Inflammatory macrophage treated with lipopolysaccharide for 1 hour (primary cell): ENCODE results near the gene FAP.

Experiments
- DNase-seq, 2 donors: peaks; one replicate each; pipeline ENCODE4 v3.0.0-alpha.2; 2020 to 2022

Gene FAP

DNA sequence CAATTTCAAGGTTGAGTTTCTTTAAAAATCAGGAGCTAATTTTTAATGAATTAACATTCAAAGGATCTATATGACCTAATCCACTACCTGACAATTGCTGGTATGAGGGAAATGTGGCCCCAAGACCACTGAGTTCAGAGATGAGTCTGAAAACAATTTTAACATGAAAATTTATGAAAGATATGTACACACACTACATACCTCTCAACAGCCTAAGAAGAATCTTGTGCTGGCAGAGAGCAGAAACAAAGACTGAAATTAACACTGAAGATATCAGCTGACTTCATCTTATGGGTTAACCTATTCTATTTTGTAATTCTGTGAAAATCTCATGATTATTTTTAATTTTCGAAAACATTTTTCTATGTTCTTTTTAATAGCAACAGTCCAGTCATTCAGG is 1.7 kb downstream of the FAP start:
- DNase-seq, result no peak

- DNase-seq, result no peak
Observed at GRCh38 chr2:162234620-162235462, 8.4 kb downstream of the FAP start.

GRCh38 chr2:162233197-162233596 is 10.0 kb downstream of the FAP start:
- peak; percentile 41 to 48 for DNase-seq

DNA sequence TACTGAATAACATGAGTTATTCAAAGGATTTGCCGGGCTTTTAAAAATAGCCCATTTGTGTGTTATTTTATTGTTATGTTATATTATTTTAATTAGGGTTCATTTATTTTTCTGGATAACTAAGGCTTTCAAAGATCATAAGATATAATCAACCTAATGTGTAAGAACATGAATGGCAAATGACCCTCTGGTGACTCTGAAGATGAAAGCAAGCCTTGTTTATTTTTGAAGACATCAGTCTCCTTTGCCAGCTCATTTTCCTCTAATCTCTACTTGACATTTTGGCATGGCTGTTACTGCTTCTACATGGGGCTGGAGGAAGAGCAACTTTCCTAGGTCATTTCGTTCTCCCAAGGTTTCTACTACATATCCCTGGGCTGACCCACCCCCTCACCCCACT is 10.6 kb downstream of the FAP start:
- no peak for DNase-seq

DNA sequence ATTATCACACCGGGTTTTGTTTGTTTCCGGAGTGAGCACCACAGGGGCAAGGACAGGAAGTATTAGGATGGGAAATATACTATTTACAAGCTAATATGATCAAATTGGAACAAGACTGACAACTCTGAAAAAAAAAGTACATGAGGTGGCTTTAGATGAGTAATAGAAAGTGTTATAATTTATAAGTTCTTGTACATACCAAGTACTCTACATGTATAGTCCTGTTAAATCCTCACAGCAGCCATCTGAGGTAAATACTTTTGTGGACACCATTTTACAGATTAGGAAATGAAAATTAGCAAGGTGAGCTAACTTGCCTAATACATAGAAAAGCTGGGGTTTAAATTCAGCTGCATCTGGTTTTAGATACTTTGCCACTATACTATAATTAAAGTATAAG is 11.2 kb downstream of the FAP start:
- DNase-seq, result no peak

DNA sequence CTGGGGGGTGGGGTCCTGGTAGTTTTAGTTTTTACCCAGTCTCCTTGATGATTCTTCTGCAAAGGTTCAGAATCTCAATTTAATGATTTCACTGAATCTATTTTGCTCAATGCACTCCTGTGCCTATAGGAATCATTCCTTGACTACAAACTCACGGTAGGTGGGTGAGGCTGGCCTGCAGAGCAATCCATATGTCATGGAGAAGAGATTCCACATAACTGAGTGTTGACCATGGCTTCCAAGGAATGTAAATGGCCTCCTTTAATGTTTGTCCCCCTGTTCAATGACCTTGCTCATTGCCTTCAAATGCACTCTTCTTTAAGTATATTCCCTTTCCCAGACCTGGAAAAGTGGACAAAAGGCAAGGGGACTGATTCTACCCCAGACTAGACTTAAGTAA is 12.5 kb downstream of the FAP start:
- no peak for DNase-seq

DNA sequence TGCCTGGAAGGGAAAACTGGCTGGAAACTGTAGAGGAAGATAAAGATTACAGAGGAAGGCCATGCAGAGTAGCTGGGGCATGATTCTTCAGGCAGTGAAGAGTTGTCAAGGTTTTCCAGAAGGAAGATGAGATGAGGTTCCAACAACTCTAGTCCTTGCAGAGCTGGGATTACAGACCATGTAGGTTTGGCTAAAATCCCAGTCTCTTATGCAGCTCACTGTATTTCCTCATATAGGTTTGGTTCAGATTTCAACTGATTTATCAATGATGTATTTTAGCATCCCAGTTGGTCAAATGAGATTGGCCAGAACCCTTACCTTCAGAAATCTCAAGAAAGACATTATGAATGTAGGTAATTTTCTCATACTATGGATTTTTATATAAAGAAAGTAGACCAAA is 16.4 kb downstream of the FAP start:
- DNase-seq, result no peak

- DNase-seq, result peak; percentile 50 to 91
Observed at GRCh38 chr2:162221064-162221463, 22.2 kb downstream of the FAP start.

DNA sequence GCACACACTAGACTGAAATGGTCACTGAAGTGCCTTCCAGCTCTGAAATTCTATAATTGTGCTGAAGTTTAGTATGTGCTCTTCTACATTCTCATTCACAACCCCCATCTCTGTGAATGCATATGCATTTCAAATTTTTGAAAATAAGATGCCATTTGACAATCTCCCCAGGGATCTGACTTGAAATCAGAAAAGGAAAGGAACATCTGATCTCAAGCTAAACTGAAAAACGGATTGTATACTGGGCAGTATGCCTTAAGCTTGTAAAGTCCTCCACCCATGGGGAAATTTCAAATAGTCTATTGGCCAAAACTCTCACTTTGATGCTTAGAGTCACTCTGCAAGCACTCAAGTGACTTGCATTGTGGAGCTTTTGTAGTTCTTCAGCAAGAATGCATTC is 22.9 kb downstream of the FAP start:
- no peak for DNase-seq

DNA sequence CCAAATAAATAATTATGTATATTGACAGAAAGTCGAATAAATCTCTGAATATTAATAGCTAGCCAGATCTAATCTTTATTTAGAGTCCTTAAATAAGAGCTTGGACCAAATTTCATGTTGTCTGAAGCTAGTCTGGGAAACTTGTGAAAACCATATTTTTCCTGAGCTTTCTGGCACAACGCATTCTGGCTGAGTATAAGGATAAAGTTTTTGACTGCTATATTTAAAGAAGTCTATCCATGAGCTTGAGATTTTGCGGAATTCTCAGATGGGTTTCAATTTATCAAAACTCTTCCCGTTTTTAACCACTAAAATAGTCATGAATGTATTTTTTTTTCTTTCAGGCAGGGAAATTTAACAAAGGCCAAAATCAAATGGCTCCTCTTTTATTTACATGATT is 23.8 kb downstream of the FAP start:
- no peak for DNase-seq

- no peak for DNase-seq
Observed at GRCh38 chr2:162217598-162217997, 25.6 kb downstream of the FAP start.

DNA sequence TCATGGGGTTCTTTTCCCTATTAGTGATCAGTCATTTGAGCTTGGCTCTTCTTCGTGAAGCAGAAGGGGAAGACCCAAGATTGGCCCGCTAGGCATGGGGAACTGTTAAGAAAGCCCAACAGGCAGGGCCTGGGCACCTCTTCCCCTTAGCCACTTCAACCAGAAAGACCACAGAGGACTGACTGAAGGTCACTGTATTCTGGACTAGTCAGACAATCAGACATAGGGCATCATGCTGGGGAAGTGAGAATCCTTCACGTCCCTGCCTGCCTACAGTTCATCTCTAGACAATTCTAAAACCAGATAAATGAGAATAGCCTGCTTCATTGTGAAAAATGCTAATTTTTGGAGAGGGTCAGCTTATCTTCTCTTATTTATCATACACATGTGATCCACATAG is 28.1 kb downstream of the FAP start:
- DNase-seq, result peak in 1 of 2 donors; percentile 10

GRCh38 chr2:162212366-162212765 is 30.9 kb downstream of the FAP start:
- peak in 1 of 2 donors; percentile 27 for DNase-seq

DNA sequence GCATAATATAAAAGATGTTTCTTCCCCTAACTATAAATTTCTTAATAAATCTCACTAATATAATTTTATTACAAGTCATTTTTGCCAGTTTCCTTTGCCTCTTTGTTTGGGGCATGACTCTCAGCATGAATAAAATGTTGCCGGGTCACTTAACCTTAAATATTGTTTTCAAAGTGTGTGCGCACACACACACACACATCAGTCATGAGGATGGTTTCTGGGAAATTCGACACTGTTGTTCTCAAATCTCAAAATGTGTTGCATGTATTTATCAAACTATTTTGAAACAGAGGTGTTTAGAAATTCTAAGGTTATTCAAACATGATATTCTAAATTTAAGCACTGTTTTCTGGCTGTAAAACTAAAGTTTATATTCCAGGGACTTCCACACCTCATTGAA is 31.5 kb downstream of the FAP start:
- no peak for DNase-seq

DNA sequence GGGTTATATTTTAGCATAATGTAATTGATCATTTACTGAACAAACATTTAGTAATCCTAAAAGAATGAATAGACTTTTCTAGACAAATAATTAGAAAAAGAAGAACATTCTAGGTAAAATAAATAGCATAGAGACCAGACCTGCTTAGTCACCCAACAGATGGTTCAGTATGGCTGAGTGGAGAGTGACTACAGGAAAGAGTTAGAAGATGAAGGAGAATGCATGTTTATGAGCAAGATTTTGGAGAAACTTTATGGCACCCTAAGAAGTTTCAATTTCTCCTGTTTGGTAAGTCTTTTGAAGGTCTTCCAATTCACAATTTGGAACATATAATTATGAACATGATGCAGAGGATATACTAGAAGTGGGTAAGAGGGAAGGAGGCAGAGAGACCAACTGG is 32.9 kb downstream of the FAP start:
- DNase-seq, result no peak

- no peak for DNase-seq
Observed at GRCh38 chr2:162202203-162202602, 41.0 kb downstream of the FAP start.

GRCh38 chr2:162200636-162201035 is 42.6 kb downstream of the FAP start:
- DNase-seq, result no peak

GRCh38 chr2:162199913-162200312 is 43.3 kb downstream of the FAP start:
- DNase-seq, result no peak

GRCh38 chr2:162198239-162198638 is 45.0 kb downstream of the FAP start:
- DNase-seq, result no peak

DNA sequence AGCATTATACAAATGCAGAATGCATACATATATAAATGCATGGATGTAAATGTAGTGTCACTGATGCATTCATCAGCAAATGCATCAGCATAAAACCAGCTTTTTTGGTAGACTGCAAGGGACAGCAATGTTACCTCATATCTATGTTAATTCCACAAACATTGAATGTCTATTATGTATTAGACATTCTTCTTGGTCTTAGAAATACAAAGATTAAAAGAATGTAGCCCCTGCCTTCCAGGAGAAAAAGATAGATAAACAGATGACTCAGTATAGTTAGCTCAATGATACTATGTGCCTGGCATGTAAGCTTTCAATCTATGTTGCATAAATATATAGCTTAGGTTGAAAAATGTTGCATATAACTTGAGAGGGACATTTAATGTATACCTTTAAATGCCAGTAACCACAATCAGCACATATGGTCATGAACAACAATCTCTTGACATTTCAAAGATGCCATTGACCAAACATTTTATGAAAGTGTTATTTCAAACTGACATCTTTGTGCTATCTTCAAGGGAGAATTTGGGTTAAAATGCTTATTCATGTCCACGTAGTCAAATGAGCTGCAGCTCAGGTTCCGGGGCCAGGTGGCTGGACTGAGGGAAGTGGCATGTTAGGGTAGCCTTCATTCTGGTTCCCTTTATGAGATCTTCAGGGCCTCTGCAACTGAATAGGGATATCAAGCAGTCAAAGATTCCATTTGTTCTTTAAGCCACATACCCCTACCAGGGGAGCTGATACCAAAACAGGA is 46.0 kb downstream of the FAP start:
- DNase-seq, result no peak

GRCh38 chr2:162196638-162197037 is 46.6 kb downstream of the FAP start:
- DNase-seq, result peak; percentile 12 to 37

DNA sequence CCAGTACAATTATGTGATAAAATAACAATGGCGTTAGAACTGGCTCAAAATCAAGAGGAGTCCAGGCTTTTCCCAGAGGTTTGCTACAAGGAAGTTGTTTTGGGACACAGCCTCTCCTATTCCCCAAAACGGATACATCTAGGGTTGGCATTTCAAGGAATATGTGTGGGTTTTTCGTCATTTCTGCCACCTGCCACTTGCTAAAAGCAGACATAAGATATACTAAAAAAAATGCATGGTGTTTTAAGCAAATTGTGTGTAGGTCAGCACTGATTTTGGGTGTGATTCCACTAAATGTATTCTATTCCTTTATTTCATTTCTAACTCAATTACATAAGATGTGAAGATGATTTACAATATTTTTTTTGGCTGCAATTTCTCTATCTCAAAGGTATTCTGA is 54.8 kb downstream of the FAP start:
- no peak for DNase-seq

- DNase-seq, result no peak
Observed at GRCh38 chr2:162185541-162186232, 57.6 kb downstream of the FAP start.
